CD14-positive monocyte (primary cell): ENCODE measurements around the gene MACROD2. TPM values are rescaled to one million over a fixed set of nuclear protein-coding genes. Genes with fewer than 3 reads are reported as not detected.

Source experiments
- DNase-seq, 3 donors: peaks; one replicate each; pipeline ENCODE4 v3.0.0-alpha.2; 2011 to 2022
- H2AFZ ChIP-seq: 2 replicates; pipeline ENCODE4 v1.6.0; 2012; ENCODE audit warnings: mild to moderate bottlenecking, low read depth, low read length, inconsistent platforms; ENCODE audit not compliant: insufficient read depth, poor library complexity, severe bottlenecking
- H3K27ac ChIP-seq, 2 donors: 1 replicate in 1 of 2; 2 replicates in 1 of 2; pipeline ENCODE4 v1.5.1; 2012 to 2013; ENCODE audit warnings: low read length in 2 of 2, control low read depth in 1 of 2, inconsistent platforms in 1 of 2, low read depth in 1 of 2, mild to moderate bottlenecking in 1 of 2
- H3K27me3 ChIP-seq, 2 donors: one replicate each; pipeline versions ENCODE4 v1.6.0 to v1.6.1; 2011 to 2013; ENCODE audit warnings: low read length in 2 of 2; ENCODE audit not compliant: control insufficient read depth in 2 of 2, insufficient read depth in 2 of 2
- H3K36me3 ChIP-seq, 2 donors: replicated peaks in 1 of 2; 1 replicate in 1 of 2; 2 replicates in 1 of 2; pipeline versions ENCODE4 v1.5.1 to v1.6.1; 2012 to 2013; ENCODE audit warnings: low read length in 2 of 2, control low read depth in 1 of 2, inconsistent platforms in 1 of 2, mild to moderate bottlenecking in 1 of 2; ENCODE audit not compliant: insufficient read depth in 2 of 2, control insufficient read depth in 1 of 2
- H3K4me1 ChIP-seq, 2 donors: 1 replicate in 1 of 2; 2 replicates in 1 of 2; pipeline versions ENCODE4 v1.5.1 to v1.6.1; 2012 to 2013; ENCODE audit warnings: low read length in 2 of 2, control low read depth in 1 of 2, inconsistent platforms in 1 of 2, mild to moderate bottlenecking in 1 of 2, moderate library complexity in 1 of 2; ENCODE audit not compliant: insufficient read depth in 2 of 2, control insufficient read depth in 1 of 2
- H3K4me2 ChIP-seq: replicated peaks from 2 replicates; pipeline ENCODE3; 2012; ENCODE audit warnings: low read length, moderate library complexity, mild to moderate bottlenecking; ENCODE audit not compliant: poor library complexity, severe bottlenecking; ENCODE audit errors: extremely low read depth
- H3K4me3 ChIP-seq, 3 experiments: fragments of 200-600 bp in 1 of 3; sonication (generic) in 1 of 3; replicated peaks in 1 of 3; 1 replicate in 2 of 3; 2 replicates in 1 of 3; pipeline ENCODE4 v1.5.1; 2011 to 2013; ENCODE audit warnings: low read length in 3 of 3, mild to moderate bottlenecking in 3 of 3, control low read depth in 2 of 3, low read depth in 2 of 3, inconsistent platforms in 1 of 3, moderate library complexity in 1 of 3
- H3K79me2 ChIP-seq: 2 replicates; pipeline ENCODE4 v1.6.0; 2012; ENCODE audit warnings: mild to moderate bottlenecking, control low read depth, inconsistent platforms, low read length, moderate library complexity; ENCODE audit not compliant: insufficient read depth
- H3K9ac ChIP-seq: 2 replicates; pipeline ENCODE4 v1.6.0; 2017; ENCODE audit warnings: low read length, mild to moderate bottlenecking; ENCODE audit not compliant: insufficient read depth, poor library complexity, severe bottlenecking
- H3K9me3 ChIP-seq, 2 donors: replicated peaks in 1 of 2; 1 replicate in 1 of 2; 2 replicates in 1 of 2; pipeline versions ENCODE4 v1.5.1 to v1.6.1; 2012 to 2013; ENCODE audit warnings: low read length in 2 of 2, control low read depth in 1 of 2; ENCODE audit not compliant: control insufficient read depth in 1 of 2, insufficient read depth in 1 of 2
- H4K20me1 ChIP-seq: 2 replicates; pipeline ENCODE4 v1.6.0; 2012; ENCODE audit warnings: mild to moderate bottlenecking, low read length, control low read depth, moderate library complexity; ENCODE audit not compliant: insufficient read depth
- H3K27ac Mint-ChIP-seq, 7 donors: one replicate each; pipeline ENCODE4 v1.8.0; 2020; ENCODE audit warnings: mild to moderate bottlenecking in 7 of 7, mixed read lengths in 7 of 7, moderate library complexity in 6 of 7, inconsistent platforms in 2 of 7
- H3K27me3 Mint-ChIP-seq, 3 donors: one replicate each; pipeline ENCODE4 v1.8.0; 2021 to 2022; ENCODE audit warnings: low read depth in 3 of 3, mild to moderate bottlenecking in 3 of 3, mixed read lengths in 3 of 3, moderate library complexity in 3 of 3, inconsistent platforms in 1 of 3
- H3K36me3 Mint-ChIP-seq, 2 donors: one replicate each; pipeline ENCODE4 v1.8.0; 2020; ENCODE audit warnings: mixed read lengths in 2 of 2, inconsistent platforms in 1 of 2, mild to moderate bottlenecking in 1 of 2
- H3K4me1 Mint-ChIP-seq: one replicate; pipeline ENCODE4 v1.8.0; 2020; ENCODE audit warnings: mild to moderate bottlenecking, mixed read lengths
- H3K4me3 Mint-ChIP-seq, 2 donors: one replicate each; pipeline ENCODE4 v1.8.0; 2020; ENCODE audit warnings: mild to moderate bottlenecking in 2 of 2, mixed read lengths in 2 of 2, moderate library complexity in 1 of 2
- H3K9me3 Mint-ChIP-seq, 7 donors: one replicate each; pipeline ENCODE4 v1.8.0; 2020 to 2022; ENCODE audit warnings: mixed read lengths in 7 of 7, mild to moderate bottlenecking in 6 of 7, moderate library complexity in 6 of 7, inconsistent platforms in 2 of 7
- WGBS: methylation state at CpG from one replicate; pipeline ENCODE4 v1.1.5; 2013; ENCODE audit warnings: missing lambda C conversion rate; ENCODE audit not compliant: insufficient coverage; 5-methylcytosine and 5-hydroxymethylcytosine counted together
- intact Hi-C, 2 donors: fragments of 100-400 bp; cut with micrococcal nuclease; formaldehyde crosslinking; loops; one replicate each; pipeline versions ENCODE4 v1.15.0 to v1.15.1; 2023
- polyA plus RNA-seq, 3 donors: library from polyadenylated mRNA; depleted of rRNA in 1 of 3; unstranded in 2 of 3; stranded (reverse) in 1 of 3; fragments of 300-500 nt in 2 of 3; fragments of >200 nt in 1 of 3; fragmentation: Illumina TruSeq in 2 of 3; gene quantifications; 1 replicate in 2 of 3; 2 replicates in 1 of 3; pipeline ENCODE4 v1.2.3, GENCODE V29; 2012 to 2021
- TF ChIP-seq, protein P1 (sequence below): fragments of 200-600 bp; IDR thresholded peaks from one replicate; pipeline ENCODE4 v1.8.0; 2022; ENCODE audit warnings: antibody characterized with exemption, mild to moderate bottlenecking

MACROD2 gene
- polyA plus RNA-seq, 3 donors: 0.23 TPM; not detected in 2

DNA sequence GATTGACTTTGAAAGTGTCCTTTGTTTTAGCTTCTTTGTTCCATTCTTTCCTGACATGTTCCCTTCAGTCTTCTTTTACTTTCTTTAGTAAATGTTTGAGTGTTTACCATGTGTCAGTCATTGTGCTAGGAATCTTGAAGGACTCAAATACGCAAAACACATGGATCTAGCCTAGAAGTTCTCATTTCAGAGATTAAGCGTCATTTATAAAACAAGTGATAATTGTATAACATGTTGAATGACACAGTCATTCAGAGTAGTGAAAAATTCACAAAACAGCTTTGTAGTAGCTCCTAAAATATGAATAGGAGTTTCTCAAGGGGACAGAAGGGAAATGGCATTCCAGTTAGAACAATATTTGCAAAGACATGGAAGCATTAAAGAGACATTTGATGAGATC, 66.9 kb downstream of the MACROD2 start:
- WGBS: 100% methylated on average over 1 of the region's 2 CpGs

DNA sequence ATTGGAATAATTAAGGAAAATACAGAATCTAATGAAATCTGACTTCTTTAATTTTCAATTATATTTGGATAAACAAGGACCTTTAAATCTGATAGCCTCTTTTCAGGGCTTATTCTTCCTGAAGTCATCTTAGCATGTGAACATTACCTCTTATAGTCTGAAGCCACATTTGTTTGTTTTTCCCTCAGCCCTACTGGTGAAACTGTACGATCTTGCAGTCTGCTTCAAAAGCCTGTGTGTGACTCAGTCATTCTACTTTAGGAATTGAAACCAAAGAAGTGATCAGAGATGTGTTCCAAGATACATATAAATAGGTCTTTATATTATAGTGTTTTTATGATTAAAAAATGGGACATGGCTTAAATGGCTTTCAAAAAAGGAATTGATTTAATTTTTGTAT, 67.5 kb downstream of the MACROD2 start:
- Mint-ChIP-seq H3K27ac (no peak overlapping the region), H3K27me3 (peaks cover 0 to 3% (median 1%) of the 10 kb centered on the region in 3 donors), H3K36me3 (no peaks in the 10 kb centered on the region)

More for the DNA sequence above, 66.9 kb downstream of the MACROD2 start:
- Mint-ChIP-seq H3K27me3 (peaks cover 0 to 3% (median 1%) of the 10 kb centered on the region in 3 donors), H3K36me3 (no peaks in the 10 kb centered on the region), H3K9me3 (no peaks in the 10 kb centered on the region), H3K27ac (no peak overlapping the region), H3K4me3 (no peak overlapping the region), H3K4me1 (no peaks in the 10 kb centered on the region)
- no peak overlapping the region for H3K4me3 ChIP-seq
- no peaks in the 10 kb centered on the region for H3K36me3 ChIP-seq
- H3K27ac ChIP-seq: no peak overlapping the region
- H3K79me2 ChIP-seq: no peaks in the 10 kb centered on the region
- no peak overlapping the region for H3K4me2 ChIP-seq
- H3K4me1 ChIP-seq: no peaks in the 10 kb centered on the region
- no peaks in the 10 kb centered on the region for H3K9me3 ChIP-seq
- no peak overlapping the region for H3K9ac ChIP-seq
- H4K20me1 ChIP-seq: no peaks in the 10 kb centered on the region
- no peak overlapping the region for H2AFZ ChIP-seq
- TF ChIP-seq, protein P1, sequence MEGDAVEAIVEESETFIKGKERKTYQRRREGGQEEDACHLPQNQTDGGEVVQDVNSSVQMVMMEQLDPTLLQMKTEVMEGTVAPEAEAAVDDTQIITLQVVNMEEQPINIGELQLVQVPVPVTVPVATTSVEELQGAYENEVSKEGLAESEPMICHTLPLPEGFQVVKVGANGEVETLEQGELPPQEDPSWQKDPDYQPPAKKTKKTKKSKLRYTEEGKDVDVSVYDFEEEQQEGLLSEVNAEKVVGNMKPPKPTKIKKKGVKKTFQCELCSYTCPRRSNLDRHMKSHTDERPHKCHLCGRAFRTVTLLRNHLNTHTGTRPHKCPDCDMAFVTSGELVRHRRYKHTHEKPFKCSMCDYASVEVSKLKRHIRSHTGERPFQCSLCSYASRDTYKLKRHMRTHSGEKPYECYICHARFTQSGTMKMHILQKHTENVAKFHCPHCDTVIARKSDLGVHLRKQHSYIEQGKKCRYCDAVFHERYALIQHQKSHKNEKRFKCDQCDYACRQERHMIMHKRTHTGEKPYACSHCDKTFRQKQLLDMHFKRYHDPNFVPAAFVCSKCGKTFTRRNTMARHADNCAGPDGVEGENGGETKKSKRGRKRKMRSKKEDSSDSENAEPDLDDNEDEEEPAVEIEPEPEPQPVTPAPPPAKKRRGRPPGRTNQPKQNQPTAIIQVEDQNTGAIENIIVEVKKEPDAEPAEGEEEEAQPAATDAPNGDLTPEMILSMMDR: no peak
- no peak for DNase-seq
- intact Hi-C loops: no loop called here
- no peaks in the 10 kb centered on the region for H3K27me3 ChIP-seq

More for the DNA sequence above, 67.5 kb downstream of the MACROD2 start:
- H3K9me3 Mint-ChIP-seq: no peaks in the 10 kb centered on the region
- no CpG with 5 or more reads among the region's 1 CpG for WGBS
- Histone ChIP-seq H3K79me2 (no peaks in the 10 kb centered on the region), H4K20me1 (no peaks in the 10 kb centered on the region), H2AFZ (no peak overlapping the region), H3K4me1 (no peaks in the 10 kb centered on the region), H3K36me3 (no peaks in the 10 kb centered on the region), H3K4me2 (no peak overlapping the region), H3K4me3 (no peak overlapping the region), H3K27ac (no peak overlapping the region), H3K27me3 (no peaks in the 10 kb centered on the region), H3K9ac (no peak overlapping the region), H3K9me3 (no peaks in the 10 kb centered on the region)
- intact Hi-C loops: no loop called here
- H3K4me1 Mint-ChIP-seq: no peaks in the 10 kb centered on the region
- no peak overlapping the region for H3K4me3 Mint-ChIP-seq
- TF ChIP-seq, protein P1: no peak
- DNase-seq: no peak
